Measurements from ENCODE around the gene GLS. TPM values are rescaled to one million over a fixed set of nuclear protein-coding genes. Genes with fewer than 3 reads are reported as not detected.

The GLS gene
- total and polyA plus RNA-seq, 9 of the 15 experiments (the other 6 are each of a cell fraction or from before 2014, with no cell fraction given), result 13.7 to 77.5 (median 48.2) TPM

- CTCF ChIA-PET (ENCODE audit: low intra/inter-chr PET ratio), result no interaction called here
- no peaks in the 10 kb centered on the region for H3K27me3 ChIP-seq (ENCODE audit: control insufficient read depth in 2 of 2, insufficient read depth in 2 of 2, low read length in 2 of 2)
- H4K20me1 ChIP-seq (replicated peaks; ENCODE audit: control insufficient read depth, insufficient read depth, low read length), result no peaks in the 10 kb centered on the region
- no peaks in the 10 kb centered on the region for H3K4me1 ChIP-seq (replicated peaks in 1 of 2; ENCODE audit: control insufficient read depth in 2 of 2, insufficient read depth in 2 of 2, low read length in 2 of 2)
- H3K9ac ChIP-seq (ENCODE audit: insufficient read depth in 1 of 2, low read depth in 2 of 2, low read length in 2 of 2), result no peak overlapping the region
- H3K4me2 ChIP-seq (ENCODE audit: insufficient read depth, low read length), result no peak overlapping the region
- DNase-seq (ENCODE audit: extremely low read depth in 1 of 4, low spot score in 3 of 4) (no peak), ATAC-seq (no peak), FAIRE-seq (no peak)
- H3K79me2 ChIP-seq (ENCODE audit: control insufficient read depth, insufficient read depth, low read length), result no peaks in the 10 kb centered on the region
- 89% methylated on average over 8 of the region's 8 CpGs for WGBS (ENCODE audit: insufficient coverage, low coverage, missing lambda C conversion rate)
- no peak overlapping the region for H2AFZ ChIP-seq (ENCODE audit: low read depth, low read length)
- intact Hi-C loops (cut with micrococcal nuclease), result no loop called here
- BruUV-seq (replicated peaks), result no TSS peak
- TF ChIP-seq ZBTB33 (CRISPR knock-in tag; IDR thresholded peaks at IDR 0.05) (no peak), MAFG (tag; conservative IDR thresholded peaks at IDR 0.05) (peak; percentile 93), MAFK (IDR thresholded peaks at IDR 0.05; ENCODE audit: low read length) (peak; percentile 99), C11orf30 (IDR thresholded peaks at IDR 0.05; ENCODE audit: low read depth) (peak; percentile 94), MAFF (IDR thresholded peaks at IDR 0.05; ENCODE audit: low read length) (peak; percentile 99), ZNF316 (IDR thresholded peaks at IDR 0.05) (peak; percentile 96)
- POLR2A ChIA-PET, result no interaction called here
- in situ Hi-C loops (cut with MboI), result no loop called here
- H3K9me3 ChIP-seq (replicated peaks; ENCODE audit: control insufficient read depth, insufficient read depth, low read depth, low read length), result no peaks in the 10 kb centered on the region
- no peak overlapping the region for H3K27ac ChIP-seq (ENCODE audit: extremely low read depth, low read depth, low read length)
- H3K9me1 ChIP-seq (ENCODE audit: control insufficient read depth, insufficient read depth, low read length), result no peaks in the 10 kb centered on the region
- H3K4me3 ChIP-seq, result no peak overlapping the region
- peaks cover 94% of the 10 kb centered on the region; the same call in 2 of the 3 replicates for H3K36me3 ChIP-seq (ENCODE audit: control insufficient read depth, insufficient read depth, low read length)
Observed at GRCh38 chr2:190982262-190983034, 101.8 kb downstream of the GLS start.

Measured in K562 (cell line).